Stimulated activated CD8-positive, alpha-beta memory T cell treated with anti-CD3 and anti-CD28 coated beads, Interleukin-2, amount 100 ng/mL, for 1 hour (primary cell): ENCODE results near the gene TMEM37.
"Not testable (repeated sequence)": the region's sequence is repeated elsewhere in the genome, so short reads cannot be mapped to it uniquely, and the experiment has no call there.

ENCODE experiments used
- DNase-seq, 2 donors: peaks; one replicate each; pipeline ENCODE4 v3.0.0-alpha.2; 2020; ENCODE audit warnings: low read depth in 2 of 2

TMEM37 gene

GRCh38 chr2:119431155-119431975, at the start of gene TMEM37:
Gene TMEM37, plus strand, starts transcription at chr2:119431854. Its CDS starts 50 bp downstream, at chr2:119431904.
- DNase-seq: no peak

GRCh38 chr2:119383410-119384140, 48.1 kb upstream of the TMEM37 start:
- no peak for DNase-seq

GRCh38 chr2:119384971-119385370, 46.7 kb upstream of the TMEM37 start:
- no peak for DNase-seq

DNA sequence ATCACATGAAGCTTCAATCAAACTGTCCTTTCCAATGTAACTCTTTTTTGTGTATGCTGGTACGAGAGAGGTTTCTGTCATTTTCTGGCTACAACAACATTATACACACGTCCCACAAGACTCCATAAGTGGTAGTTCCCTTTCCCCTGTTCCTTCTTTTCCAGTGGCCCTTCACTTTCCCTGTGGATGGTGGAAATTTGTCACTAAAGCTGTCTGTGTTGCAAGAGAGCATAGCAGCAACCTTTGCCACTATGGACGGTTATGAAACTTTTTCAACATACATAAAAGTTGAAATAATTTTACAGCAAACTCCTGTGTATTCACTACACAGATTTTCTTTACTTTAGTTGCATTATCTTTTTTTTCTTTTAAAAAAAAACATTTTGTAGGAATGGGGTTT, 46.2 kb upstream of the TMEM37 start:
- no peak for DNase-seq

- no peak for DNase-seq
Measured at GRCh38 chr2:119387381-119388129, 44.1 kb upstream of the TMEM37 start.

DNA sequence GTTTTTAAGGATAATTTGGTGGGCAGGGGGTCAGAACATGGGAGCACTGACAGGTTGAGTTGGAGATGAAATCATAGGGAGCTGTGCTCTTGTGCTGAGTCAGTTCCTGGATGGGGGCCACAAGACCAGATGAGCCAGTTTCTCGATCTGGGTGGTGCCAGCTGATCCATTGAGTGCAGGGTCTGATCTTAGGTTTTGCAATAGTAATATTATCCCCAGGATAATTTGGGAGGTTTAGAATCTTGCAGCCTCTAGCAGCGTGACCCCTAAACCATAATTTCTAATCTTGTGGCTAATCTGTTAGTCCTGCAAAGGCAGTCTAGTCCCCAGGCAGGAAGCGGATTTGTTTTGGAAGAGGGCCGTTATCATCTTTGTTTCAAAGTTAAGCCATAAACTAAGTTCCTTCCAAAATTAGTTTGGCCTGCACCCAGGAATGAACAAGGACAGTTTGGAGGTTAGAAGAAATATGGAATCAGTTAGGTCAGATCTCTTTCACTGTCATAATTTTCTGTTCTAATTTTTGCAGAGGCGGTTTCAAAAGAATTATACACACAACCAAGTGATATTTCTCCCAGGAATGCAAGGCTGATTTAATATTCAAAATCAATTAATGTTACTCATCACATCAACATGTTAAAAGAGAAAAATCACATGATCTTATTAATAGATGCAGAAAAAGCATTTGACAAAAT, 41.9 kb upstream of the TMEM37 start:
- DNase-seq: no peak

DNA sequence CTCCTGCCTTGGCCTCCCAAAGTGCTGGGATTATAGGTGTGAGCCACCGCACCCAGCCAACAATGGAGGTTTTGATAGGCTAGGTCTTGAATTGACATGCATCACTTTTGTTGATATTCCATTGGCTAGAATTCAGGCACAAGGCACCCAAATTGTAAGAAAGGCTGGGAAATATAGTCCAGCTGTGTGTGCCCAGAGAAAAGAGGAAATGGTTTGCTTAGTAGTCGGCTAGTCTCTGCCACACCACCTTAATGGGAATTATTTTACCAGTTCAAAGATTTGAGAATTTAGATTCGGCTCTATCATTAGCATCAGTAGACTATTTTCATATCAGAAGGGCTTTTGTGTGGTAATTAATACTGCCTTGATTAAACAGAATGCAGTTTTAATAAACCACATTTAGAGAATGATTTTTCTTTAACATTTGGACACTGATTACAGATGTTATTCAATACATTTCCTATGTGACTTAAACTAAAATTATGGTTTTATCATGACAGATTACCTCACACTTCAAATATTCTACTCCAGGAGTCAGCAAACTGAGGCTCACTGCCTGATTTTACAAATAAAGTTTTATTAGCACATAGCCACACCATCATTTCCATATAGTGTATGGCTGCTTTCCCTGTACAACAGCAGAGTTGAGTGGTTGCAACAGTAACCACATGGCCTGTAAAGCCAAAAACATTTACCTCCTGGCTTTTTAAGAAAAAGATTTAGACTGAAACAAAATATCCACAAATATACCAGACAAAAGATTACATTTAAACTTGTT, 37.5 kb upstream of the TMEM37 start:
- DNase-seq: no peak

DNA sequence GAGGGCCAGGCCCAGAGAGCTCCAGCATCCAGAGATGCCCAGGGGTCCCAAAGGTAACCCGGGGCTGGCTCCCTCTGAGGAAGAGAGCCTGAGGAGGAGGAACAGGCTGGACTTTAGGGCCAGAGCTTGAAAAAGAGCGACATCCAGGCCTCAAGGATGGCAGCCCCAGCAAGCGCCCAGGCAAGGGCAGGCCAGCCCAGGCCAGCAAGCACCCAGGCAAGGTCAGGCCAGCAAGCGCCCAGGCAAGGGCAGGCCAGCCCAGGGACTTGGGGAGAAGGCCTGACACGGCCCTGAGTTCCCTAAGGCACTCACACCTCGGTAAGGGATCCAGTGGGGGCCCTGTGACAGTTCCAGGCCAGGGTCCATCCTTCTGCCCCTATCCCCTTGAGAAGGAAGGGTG, 34.5 kb upstream of the TMEM37 start:
- no peak for DNase-seq

- DNase-seq: no peak
Measured at GRCh38 chr2:119402106-119402505, 29.5 kb upstream of the TMEM37 start.

DNA sequence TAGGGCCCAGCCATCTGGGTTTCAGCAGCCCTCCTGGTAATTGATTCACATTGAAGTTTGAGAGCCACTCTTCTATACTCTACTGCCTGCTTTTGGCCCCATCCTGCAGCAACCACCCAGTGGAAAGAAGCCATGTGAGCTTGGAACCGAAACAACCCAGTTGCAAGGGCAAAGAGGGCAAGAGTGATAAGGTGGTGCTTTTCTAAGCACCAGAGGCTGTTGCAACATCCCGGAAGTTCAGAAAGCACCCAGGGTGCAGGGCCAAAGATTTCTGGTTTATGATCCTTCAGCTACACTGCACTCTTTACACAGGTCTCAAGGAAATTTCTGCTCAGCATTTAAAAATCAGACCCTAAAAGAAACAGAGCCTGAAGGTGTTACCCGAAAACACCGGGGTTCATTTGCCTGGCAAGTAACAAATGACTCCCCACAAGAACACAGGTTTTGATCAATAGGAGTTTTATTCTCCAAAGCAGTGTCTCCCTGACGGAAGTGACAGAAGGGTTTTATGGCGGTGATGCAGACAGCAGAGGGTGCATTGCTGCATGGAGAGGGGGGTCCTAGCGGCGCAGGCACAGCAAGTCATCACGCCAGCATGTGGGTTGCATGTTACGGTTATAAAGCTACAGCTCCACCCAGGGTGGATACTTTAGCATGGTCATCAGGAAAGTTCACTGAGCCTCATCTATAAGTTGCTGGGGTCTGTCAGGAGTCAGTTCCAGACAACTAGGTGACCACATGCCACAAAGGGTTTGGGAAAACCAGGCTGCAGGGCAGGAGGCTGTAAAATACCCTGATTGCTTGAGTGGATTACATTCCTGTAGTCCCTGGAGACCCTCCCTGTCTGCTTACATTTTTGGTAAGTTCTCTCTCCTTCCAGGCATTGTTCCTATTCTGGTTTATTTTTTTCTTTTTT, 28.8 kb upstream of the TMEM37 start:
- DNase-seq: no peak

DNA sequence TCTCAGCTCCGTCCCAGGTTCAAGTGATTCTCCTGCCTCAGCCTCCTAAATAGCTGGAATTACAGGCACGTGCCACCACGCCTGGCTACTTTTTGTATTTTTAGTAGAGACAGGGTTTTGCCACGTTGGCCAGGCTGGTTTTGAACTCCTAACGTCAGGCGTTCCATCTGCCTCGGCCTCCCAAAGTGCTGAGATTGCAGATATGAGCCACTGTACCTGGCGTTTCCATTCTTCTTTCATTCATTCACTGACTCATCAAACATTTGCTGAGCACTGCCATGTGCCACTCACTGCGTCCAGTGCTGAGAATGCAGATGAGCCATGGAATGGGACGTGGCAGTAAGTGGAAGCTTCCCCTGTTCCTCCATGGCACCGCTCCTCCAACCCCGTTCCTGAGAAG, 28.0 kb upstream of the TMEM37 start:
- DNase-seq: not testable (repeated sequence)

GRCh38 chr2:119405151-119405550, 26.5 kb upstream of the TMEM37 start:
- no peak for DNase-seq

- no peak for DNase-seq
Measured at GRCh38 chr2:119407430-119408220, 24.0 kb upstream of the TMEM37 start.

GRCh38 chr2:119408221-119408619, 23.4 kb upstream of the TMEM37 start:
- DNase-seq: no peak

- DNase-seq: no peak
Measured at GRCh38 chr2:119409506-119409905, 22.1 kb upstream of the TMEM37 start.

GRCh38 chr2:119414894-119415293, 16.8 kb upstream of the TMEM37 start:
- no peak for DNase-seq

GRCh38 chr2:119415630-119416029, 16.0 kb upstream of the TMEM37 start:
- DNase-seq: no peak

DNA sequence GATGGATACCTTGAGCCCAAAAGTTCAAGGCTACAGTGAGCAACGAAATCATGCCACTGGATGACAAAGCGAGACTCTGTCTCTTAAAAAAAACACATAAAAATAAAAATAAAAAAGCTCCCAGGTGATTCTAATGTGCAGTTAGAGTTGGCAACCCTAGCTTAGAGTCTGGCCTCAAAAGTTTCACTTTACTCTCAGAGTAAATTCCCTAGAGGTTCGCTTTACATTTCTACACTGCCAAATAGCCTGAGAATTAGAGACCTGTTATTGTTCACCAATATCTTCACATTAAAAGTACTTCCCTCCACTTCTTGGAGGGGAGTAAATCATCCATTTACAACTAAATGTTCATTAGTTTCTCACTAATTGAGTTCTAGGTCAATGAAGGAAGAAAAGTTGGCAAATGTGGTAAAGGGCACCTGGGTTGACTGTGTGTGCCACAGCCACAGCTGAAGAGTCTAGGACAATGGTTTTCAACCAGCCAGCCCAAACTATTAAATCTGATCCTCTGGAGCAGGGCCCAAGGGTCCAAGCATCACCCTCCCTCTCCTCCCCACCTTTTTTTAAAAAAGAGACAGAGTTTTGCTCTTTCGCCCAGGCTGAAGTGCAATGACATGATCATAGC, 15.2 kb upstream of the TMEM37 start:
- DNase-seq: no peak

GRCh38 chr2:119417908-119418307, 13.7 kb upstream of the TMEM37 start:
- DNase-seq: no peak
